Stimulated activated CD4-positive, alpha-beta T cell treated with anti-CD3 and anti-CD28 coated beads, TNF-alpha, amount 100 ng/mL, for 48 hours (primary cell): ENCODE data around the gene ADNP2.
"Not testable (repeated sequence)": the region's sequence is repeated elsewhere in the genome, so short reads cannot be mapped to it uniquely, and the experiment has no call there.

ENCODE experiments used
- DNase-seq, 3 donors: peaks; one replicate each; pipeline ENCODE4 v3.0.0-alpha.2; 2020; ENCODE audit warnings: low read depth in 3 of 3

Gene ADNP2

DNA sequence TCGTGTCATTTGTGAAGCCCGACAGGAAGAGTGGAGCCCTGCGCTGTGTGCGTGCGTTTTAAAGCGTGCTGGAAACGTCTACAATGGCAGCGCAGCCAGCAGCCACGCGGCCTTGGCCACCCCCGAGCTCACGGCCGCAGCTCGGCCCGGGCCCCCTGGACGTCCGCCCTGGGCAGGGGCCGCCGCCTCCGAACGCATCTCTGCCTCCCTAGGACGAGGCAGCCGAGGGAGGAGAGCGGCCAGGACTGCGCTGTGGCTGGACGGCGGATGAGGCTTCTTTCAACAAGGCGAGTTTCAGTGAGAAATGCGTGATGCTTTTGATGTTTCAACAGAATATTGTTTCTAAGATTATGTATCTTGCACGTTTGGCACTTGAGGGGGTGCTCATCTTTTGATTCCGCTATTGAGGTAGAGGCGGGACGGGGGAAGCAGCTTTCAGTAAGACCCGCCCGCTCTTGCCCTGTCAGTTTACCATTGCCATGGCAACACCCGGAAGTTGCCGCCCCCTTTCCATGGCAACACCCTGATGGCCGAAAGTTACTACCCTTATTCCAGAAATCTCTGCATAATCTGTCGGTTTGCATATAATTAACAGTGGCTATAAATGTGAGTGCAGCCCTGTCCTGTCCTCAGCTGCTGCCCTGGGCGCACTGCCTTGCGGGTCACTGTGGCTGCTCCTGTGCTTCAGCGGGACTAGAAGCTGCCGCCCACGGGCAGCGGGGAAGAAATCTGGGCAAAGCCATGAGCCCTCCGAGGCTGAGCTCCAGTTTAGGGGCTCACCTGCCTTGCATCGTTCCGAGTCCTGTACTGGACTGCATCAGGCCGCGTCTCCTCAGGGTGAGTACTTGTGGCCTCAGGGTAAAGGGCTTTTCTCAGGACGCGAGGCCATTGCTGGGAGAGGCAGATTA is 38.6 kb downstream of the ADNP2 start:
- DNase-seq: peak; percentile 56 to 65 (median 64)

DNA sequence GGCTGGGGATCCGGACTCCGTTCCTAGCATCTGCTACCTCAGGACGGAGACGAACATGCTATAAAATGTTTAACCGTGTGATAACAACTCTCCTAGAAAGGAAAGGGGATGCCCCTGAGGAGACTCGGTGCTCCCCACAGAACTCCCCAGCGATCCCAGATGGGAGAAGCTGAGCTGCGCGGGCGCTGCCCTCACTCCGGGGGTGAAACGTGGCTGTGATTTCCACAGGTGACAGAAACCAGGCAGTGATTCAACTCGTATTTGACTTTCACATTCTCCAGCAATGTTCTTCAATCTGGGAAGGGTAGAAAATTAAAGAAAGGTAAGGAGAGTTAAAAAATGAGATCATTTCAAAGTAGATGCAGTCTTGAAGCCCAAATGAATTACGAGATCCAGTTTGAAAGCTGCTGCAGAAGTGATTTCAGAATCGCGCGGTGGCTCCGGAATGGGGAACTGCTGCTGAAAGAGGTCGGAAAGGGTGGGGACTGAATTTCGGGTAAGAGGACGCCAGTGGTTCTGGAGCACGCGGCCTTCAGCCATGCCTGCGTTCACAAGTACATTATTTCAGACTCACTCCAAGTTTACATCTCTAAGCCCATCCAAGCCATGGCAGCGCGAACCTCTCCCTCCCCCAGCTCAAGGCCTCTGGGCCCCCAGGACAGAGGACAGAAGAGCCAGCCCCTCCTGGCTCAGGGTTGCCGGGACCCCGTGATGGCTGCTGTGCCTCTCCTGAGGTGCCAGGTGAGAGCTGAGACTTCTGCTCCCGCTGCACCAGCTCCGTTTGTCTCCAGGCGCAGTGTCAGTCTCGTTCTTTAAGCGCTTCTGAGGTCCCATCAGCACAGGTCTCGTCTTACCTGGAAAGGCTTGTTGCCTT is 39.5 kb downstream of the ADNP2 start:
- DNase-seq: no peak

GRCh38 chr18:80149667-80150066 is 40.6 kb downstream of the ADNP2 start:
- DNase-seq: no peak

- DNase-seq: peak in 2 of 3 donors; percentile 33
Measured at GRCh38 chr18:80154293-80154692, 45.2 kb downstream of the ADNP2 start.

DNA sequence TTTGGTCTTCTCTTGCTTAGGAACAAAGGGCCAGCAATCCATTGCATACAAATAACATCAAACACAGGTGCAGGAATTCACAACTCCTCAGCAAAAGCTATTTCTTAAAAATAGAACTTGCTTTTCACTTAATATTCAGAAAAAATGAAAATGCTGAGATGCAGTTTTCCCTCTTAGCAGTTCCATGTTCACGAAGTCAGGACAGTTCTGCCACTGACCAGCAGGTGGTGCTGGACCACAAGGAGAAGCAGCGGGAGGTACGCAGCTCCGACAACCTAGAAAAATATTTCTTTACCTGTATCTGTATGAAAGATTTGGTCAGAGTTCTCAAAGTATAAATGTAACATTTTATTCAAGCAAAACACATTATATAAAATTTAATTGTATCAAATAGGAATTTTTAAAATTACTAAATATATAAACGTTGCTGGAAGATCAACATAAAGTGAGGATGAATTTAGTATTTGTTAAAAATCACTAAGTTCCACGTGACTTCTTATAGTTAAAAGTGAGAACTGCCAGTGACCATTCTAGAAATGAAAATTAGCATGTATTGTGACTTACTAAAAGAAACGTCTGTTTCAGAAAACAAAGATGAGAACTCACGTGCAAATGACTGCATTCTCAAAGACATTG is 48.8 kb downstream of the ADNP2 start:
- peak; percentile 52 to 69 (median 58) for DNase-seq

DNA sequence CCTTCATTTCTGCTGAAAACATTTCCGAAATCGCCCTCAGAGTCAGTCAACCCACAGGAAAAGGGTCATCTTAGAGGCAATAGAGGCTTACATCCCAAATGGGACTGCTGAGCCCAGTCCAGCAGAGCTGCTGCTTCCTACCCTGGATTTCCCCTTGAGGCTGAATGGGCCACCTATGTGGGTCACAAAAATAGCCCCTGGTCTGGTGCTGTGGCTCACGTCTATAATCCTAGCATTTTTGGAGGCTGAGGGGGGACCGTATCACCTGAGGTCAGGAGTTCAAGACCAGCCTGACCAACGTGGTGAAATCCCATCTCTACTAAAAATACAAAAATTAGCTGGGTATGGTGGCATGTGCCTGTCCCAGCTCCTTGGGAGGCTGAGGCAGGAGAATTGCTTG is 49.3 kb downstream of the ADNP2 start:
- DNase-seq: no peak

DNA sequence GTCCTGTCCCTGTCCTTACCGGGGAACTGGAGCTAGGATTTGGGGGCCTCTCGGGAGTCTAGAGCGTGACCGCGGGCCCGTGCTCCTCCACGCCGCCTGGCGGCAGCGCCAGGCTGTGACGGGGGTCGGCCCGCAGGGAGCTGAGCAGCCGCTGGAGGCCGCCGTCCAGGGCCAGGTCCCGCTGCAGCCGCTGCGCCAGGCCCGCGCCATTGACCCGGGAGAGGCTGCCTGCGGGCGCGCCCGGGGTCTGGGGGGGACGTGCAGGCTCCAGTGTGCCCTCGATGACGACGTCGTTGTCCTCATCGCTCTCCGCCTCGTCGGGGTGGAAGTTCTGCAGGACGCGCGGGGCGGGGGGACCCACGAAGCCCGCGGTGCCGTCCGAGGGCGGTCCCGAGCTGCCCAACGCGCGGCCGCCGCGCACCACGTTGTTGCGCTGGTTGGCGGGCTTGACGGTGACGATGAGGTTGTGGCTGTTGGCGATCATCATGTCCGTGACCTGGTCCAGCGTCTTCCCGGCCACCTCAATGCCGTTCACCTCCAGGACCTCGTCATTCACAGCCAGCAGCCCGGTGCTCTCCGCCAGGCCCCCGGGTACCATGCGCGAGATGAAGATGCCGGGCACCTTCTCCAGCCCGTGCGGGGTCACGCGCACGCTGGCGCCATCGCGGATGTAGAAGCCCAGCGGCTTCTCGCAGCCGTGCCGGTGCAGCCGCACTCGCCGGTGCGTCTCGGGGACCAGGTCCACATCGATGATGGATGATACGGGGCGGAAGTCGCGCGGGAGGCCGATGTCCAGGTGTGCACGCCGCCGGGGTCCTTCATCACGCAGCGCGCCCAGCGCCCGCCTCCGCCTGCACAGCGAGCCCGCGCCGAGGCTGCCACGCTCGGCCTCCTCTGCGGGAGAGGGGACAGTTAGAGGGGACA is 50.9 kb downstream of the ADNP2 start:
- DNase-seq: peak in 1 of 3 donors; percentile 21

GRCh38 chr18:80161781-80162417 is 52.8 kb downstream of the ADNP2 start:
- DNase-seq: no peak

- no peak for DNase-seq
Measured at GRCh38 chr18:80163183-80163582, 54.1 kb downstream of the ADNP2 start.

GRCh38 chr18:80164727-80165355 is 55.8 kb downstream of the ADNP2 start:
- DNase-seq: not testable (repeated sequence)

DNA sequence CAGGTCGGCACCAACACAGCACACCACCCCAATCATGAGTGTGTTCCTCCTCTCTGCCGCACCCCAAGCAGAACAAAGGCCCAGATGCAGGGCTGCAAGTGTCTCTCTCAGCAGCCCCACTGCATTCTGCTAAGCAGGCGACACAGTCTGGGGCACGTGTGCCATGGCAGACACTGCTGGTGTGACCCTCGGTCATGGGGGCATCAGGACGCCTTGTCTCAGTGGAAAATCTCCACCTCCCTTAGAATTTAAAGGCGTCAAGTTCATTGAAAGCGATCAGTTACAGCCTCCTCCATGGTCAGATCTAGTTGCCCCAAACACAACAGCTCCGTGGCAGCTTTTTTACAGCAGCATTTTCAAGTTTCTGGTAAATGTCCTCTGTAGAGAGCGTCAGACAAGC is 57.2 kb downstream of the ADNP2 start:
- no peak for DNase-seq

- DNase-seq: no peak
Measured at GRCh38 chr18:80166725-80167124, 57.7 kb downstream of the ADNP2 start.

GRCh38 chr18:80167331-80167730 is 58.3 kb downstream of the ADNP2 start:
- no peak for DNase-seq

GRCh38 chr18:80167931-80168330 is 58.9 kb downstream of the ADNP2 start:
- DNase-seq: no peak

GRCh38 chr18:80168346-80168745 is 59.3 kb downstream of the ADNP2 start:
- no peak for DNase-seq

GRCh38 chr18:80168982-80169381 is 59.9 kb downstream of the ADNP2 start:
- no peak for DNase-seq

DNA sequence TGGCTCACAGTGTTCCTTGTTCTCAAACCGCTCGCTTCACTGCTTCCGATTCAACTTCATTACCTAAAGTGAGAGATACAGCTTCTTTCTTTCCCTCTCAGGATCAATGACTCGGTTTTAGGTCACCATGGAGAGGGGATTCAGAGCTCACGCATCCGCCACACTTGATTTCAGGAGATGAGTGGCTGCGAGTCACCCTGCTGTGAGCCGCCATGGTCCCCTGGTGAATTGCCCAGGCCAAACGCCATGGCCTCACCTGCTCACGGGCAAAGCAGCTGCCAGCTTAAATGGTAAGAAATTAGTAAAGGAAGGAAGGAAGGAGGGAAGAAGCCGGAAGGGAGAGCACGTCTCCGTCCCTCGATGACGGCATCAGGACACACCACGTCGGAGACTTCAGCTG is 60.5 kb downstream of the ADNP2 start:
- no peak for DNase-seq

DNA sequence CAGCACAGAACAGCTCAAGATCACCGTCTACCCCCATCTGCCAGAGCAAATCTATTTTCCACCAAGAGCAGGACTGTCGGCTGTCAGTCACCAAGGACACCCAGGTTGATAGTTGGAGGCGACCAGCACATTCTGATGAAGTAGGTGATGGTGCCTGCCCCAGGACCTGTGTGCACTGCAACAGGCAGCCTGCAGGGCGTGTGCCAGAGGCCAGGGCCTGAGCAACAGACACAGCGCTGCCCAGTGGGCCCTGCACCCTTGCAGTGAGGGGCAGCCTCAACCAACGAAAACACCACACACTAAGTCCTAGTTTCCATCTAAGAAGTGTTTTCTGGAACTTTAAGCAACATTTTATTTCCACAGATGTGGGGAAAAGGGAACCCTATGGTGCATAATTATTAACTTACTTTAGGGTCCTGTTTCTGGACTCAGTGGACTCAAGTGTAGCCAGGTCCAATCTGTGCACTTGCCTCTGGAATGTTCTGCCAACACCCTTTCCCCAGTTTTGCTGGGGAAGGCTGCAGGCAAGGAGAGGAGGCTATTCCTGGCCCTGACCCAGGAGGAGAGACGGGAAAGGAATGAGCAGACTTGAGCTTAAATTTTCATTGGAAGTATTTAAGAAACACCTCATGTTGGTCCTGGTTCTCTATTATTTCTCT is 61.5 kb downstream of the ADNP2 start:
- no peak for DNase-seq

- peak; percentile 15 to 52 (median 49) for DNase-seq
Measured at GRCh38 chr18:80171054-80171872, 62.2 kb downstream of the ADNP2 start.
